Measurements from ENCODE around the gene FREM2.

FREM2 gene

DNA sequence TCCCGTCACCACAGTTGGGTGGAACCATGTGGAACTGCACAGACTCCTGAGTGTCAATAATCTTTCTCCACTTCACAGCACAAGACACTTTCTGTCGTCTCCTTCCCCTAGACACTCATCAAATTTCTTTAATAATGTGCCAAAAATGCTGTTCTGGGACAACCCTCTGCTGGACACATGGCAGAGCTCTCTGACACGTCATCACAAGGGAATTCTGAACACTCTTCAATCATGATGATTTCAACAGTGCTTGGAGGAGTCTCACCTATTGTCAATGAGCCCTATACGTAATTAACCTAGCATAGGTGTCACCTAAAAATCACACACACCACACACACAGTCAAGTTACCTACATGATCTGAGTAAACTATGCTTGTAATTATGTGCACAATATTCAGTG, 162.4 kb downstream of the FREM2 start:
- Histone ChIP-seq H3K9ac (ENCODE audit: low read depth, low read length) (no peak overlapping the region), H3K4me3 (ENCODE audit: low read length) (no peak overlapping the region), H3K27ac (ENCODE audit: low read length) (no peak overlapping the region), H3K27me3 (ENCODE audit: insufficient read depth, low read length) (no peaks in the 10 kb centered on the region), H3K4me1 (ENCODE audit: insufficient read depth, low read length) (0 out of 2 replicates have a peak, but pooled peaks cover 3% of the 10 kb centered on the region), H3K36me3 (ENCODE audit: insufficient read depth, low read depth, low read length) (peaks cover 38% of the 10 kb centered on the region), H3K9me3 (ENCODE audit: insufficient read depth, low read depth, low read length) (no peaks in the 10 kb centered on the region)

GRCh38 chr13:38850868-38851626, 164.2 kb downstream of the FREM2 start:
- Histone ChIP-seq H3K4me1 (ENCODE audit: insufficient read depth, low read length) (peaks cover 3% of the 10 kb centered on the region; the same call in 1 of the 2 replicates), H3K27me3 (ENCODE audit: insufficient read depth, low read length) (no peaks in the 10 kb centered on the region), H3K27ac (ENCODE audit: low read length) (no peak overlapping the region), H3K4me3 (ENCODE audit: low read length) (no peak overlapping the region), H3K9ac (ENCODE audit: low read depth, low read length) (no peak overlapping the region), H3K36me3 (ENCODE audit: insufficient read depth, low read depth, low read length) (peaks cover 38% of the 10 kb centered on the region), H3K9me3 (ENCODE audit: insufficient read depth, low read depth, low read length) (no peaks in the 10 kb centered on the region)

DNA sequence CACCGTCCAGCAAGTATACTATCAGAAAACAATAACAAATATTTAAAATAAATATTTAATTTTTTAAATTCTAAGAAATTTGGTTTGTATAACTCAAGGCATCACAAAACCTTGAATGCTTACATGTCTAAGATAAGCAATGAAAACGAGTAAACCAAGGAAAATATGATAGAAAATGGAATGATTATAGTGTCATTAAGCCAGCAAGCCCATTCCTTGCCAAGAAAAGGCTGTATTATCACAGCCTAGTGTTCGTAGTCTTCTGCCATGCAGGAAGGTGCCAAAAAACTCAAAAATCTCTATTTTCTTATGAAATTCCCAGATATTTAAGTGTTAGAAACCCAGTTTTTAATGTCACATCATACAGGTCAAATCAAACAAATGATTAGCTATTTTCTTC, 167.3 kb downstream of the FREM2 start:
- H3K4me3 ChIP-seq (ENCODE audit: low read length), result no peak overlapping the region
- H3K9ac ChIP-seq (ENCODE audit: low read depth, low read length), result no peak overlapping the region
- H3K36me3 ChIP-seq (ENCODE audit: insufficient read depth, low read depth, low read length), result peaks cover 35% of the 10 kb centered on the region
- no peak overlapping the region for H3K27ac ChIP-seq (ENCODE audit: low read length)
- H3K27me3 ChIP-seq (ENCODE audit: insufficient read depth, low read length), result no peaks in the 10 kb centered on the region
- peaks cover 7% of the 10 kb centered on the region; the same call in 1 of the 2 replicates for H3K4me1 ChIP-seq (ENCODE audit: insufficient read depth, low read length)
- no peaks in the 10 kb centered on the region for H3K9me3 ChIP-seq (ENCODE audit: insufficient read depth, low read depth, low read length)

- Histone ChIP-seq H3K27ac (ENCODE audit: low read length) (no peak overlapping the region), H3K4me1 (ENCODE audit: insufficient read depth, low read length) (peaks cover 7% of the 10 kb centered on the region; the same call in 1 of the 2 replicates), H3K36me3 (ENCODE audit: insufficient read depth, low read depth, low read length) (peaks cover 24% of the 10 kb centered on the region), H3K9ac (ENCODE audit: low read depth, low read length) (no peak overlapping the region), H3K9me3 (ENCODE audit: insufficient read depth, low read depth, low read length) (no peaks in the 10 kb centered on the region), H3K27me3 (ENCODE audit: insufficient read depth, low read length) (no peaks in the 10 kb centered on the region), H3K4me3 (ENCODE audit: low read length) (no peak overlapping the region)
These were observed 169.2 kb downstream of the FREM2 start for GRCh38 chr13:38856065-38856464.

DNA sequence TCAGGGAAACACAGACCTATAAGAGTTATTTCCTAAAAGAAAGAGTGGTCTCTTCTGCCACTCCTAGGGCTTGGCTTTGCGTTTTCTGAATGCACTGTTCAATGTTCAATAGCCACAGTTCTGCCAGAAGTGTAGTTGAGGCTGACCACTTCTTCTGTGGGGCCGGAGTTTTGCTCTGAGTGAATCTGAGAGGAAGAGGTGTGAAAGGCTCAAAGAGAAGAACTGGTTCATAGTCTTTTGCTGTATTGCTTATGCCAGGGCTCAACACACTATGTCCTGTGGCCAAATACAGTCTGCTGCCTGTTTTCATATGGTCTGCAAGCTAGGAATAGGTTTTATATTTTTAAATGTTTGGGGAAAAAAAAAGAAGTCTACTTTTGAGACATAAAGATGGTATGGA, 175.6 kb downstream of the FREM2 start:
- Histone ChIP-seq H3K9ac (ENCODE audit: low read depth, low read length) (no peak overlapping the region), H3K27me3 (ENCODE audit: insufficient read depth, low read length) (no peaks in the 10 kb centered on the region), H3K36me3 (ENCODE audit: insufficient read depth, low read depth, low read length) (peaks cover 26% of the 10 kb centered on the region), H3K9me3 (ENCODE audit: insufficient read depth, low read depth, low read length) (no peaks in the 10 kb centered on the region), H3K4me3 (ENCODE audit: low read length) (no peak overlapping the region), H3K4me1 (ENCODE audit: insufficient read depth, low read length) (peaks cover 1% of the 10 kb centered on the region; the same call in 1 of the 2 replicates), H3K27ac (ENCODE audit: low read length) (no peak overlapping the region)

- Histone ChIP-seq H3K4me1 (ENCODE audit: insufficient read depth, low read length) (no peaks in the 10 kb centered on the region), H3K27me3 (ENCODE audit: insufficient read depth, low read length) (no peaks in the 10 kb centered on the region), H3K9ac (ENCODE audit: low read depth, low read length) (no peak overlapping the region), H3K9me3 (ENCODE audit: insufficient read depth, low read depth, low read length) (no peaks in the 10 kb centered on the region), H3K36me3 (ENCODE audit: insufficient read depth, low read depth, low read length) (peaks cover 20% of the 10 kb centered on the region), H3K4me3 (ENCODE audit: low read length) (no peak overlapping the region), H3K27ac (ENCODE audit: low read length) (no peak overlapping the region)
These were observed 176.7 kb downstream of the FREM2 start for GRCh38 chr13:38863536-38863935.

- Histone ChIP-seq H3K4me3 (ENCODE audit: low read length) (no peak overlapping the region), H3K27ac (ENCODE audit: low read length) (no peak overlapping the region), H3K9ac (ENCODE audit: low read depth, low read length) (no peak overlapping the region), H3K4me1 (ENCODE audit: insufficient read depth, low read length) (no peaks in the 10 kb centered on the region), H3K27me3 (ENCODE audit: insufficient read depth, low read length) (no peaks in the 10 kb centered on the region), H3K9me3 (ENCODE audit: insufficient read depth, low read depth, low read length) (no peaks in the 10 kb centered on the region), H3K36me3 (ENCODE audit: insufficient read depth, low read depth, low read length) (peaks cover 7% of the 10 kb centered on the region; the same call in 1 of the 2 replicates)
These were observed 179.8 kb downstream of the FREM2 start for GRCh38 chr13:38866649-38867048.

- Histone ChIP-seq H3K9me3 (ENCODE audit: insufficient read depth, low read depth, low read length) (no peaks in the 10 kb centered on the region), H3K4me3 (ENCODE audit: low read length) (no peak overlapping the region), H3K27ac (ENCODE audit: low read length) (no peak overlapping the region), H3K27me3 (ENCODE audit: insufficient read depth, low read length) (no peaks in the 10 kb centered on the region), H3K4me1 (ENCODE audit: insufficient read depth, low read length) (no peaks in the 10 kb centered on the region), H3K36me3 (ENCODE audit: insufficient read depth, low read depth, low read length) (peaks cover 6% of the 10 kb centered on the region; the same call in 1 of the 2 replicates), H3K9ac (ENCODE audit: low read depth, low read length) (no peak overlapping the region)
These were observed 181.5 kb downstream of the FREM2 start for GRCh38 chr13:38868399-38868798.

- H3K4me1 ChIP-seq (ENCODE audit: insufficient read depth, low read length), result no peaks in the 10 kb centered on the region
- no peaks in the 10 kb centered on the region for H3K9me3 ChIP-seq (ENCODE audit: insufficient read depth, low read depth, low read length)
- no peak overlapping the region for H3K27ac ChIP-seq (ENCODE audit: low read length)
- H3K9ac ChIP-seq (ENCODE audit: low read depth, low read length), result no peak overlapping the region
- no peaks in the 10 kb centered on the region for H3K27me3 ChIP-seq (ENCODE audit: insufficient read depth, low read length)
- H3K4me3 ChIP-seq (ENCODE audit: low read length), result no peak overlapping the region
- peaks cover 6% of the 10 kb centered on the region; the same call in 1 of the 2 replicates for H3K36me3 ChIP-seq (ENCODE audit: insufficient read depth, low read depth, low read length)
These were observed 182.0 kb downstream of the FREM2 start for GRCh38 chr13:38868870-38869269.

GRCh38 chr13:38871275-38871674, 184.4 kb downstream of the FREM2 start:
- H3K4me3 ChIP-seq (ENCODE audit: low read length), result no peak overlapping the region
- no peaks in the 10 kb centered on the region for H3K9me3 ChIP-seq (ENCODE audit: insufficient read depth, low read depth, low read length)
- peaks cover 20% of the 10 kb centered on the region; the same call in 1 of the 2 replicates for H3K36me3 ChIP-seq (ENCODE audit: insufficient read depth, low read depth, low read length)
- H3K9ac ChIP-seq (ENCODE audit: low read depth, low read length), result no peak overlapping the region
- H3K4me1 ChIP-seq (ENCODE audit: insufficient read depth, low read length), result no peaks in the 10 kb centered on the region
- H3K27me3 ChIP-seq (ENCODE audit: insufficient read depth, low read length), result no peaks in the 10 kb centered on the region
- H3K27ac ChIP-seq (ENCODE audit: low read length), result no peak overlapping the region

- Histone ChIP-seq H3K4me3 (ENCODE audit: low read length) (no peak overlapping the region), H3K9ac (ENCODE audit: low read depth, low read length) (no peak overlapping the region), H3K4me1 (ENCODE audit: insufficient read depth, low read length) (no peaks in the 10 kb centered on the region), H3K27me3 (ENCODE audit: insufficient read depth, low read length) (no peaks in the 10 kb centered on the region), H3K27ac (ENCODE audit: low read length) (no peak overlapping the region), H3K36me3 (ENCODE audit: insufficient read depth, low read depth, low read length) (peaks cover 28% of the 10 kb centered on the region; the same call in 1 of the 2 replicates), H3K9me3 (ENCODE audit: insufficient read depth, low read depth, low read length) (no peaks in the 10 kb centered on the region)
These were observed 185.8 kb downstream of the FREM2 start for GRCh38 chr13:38872693-38873092.

DNA sequence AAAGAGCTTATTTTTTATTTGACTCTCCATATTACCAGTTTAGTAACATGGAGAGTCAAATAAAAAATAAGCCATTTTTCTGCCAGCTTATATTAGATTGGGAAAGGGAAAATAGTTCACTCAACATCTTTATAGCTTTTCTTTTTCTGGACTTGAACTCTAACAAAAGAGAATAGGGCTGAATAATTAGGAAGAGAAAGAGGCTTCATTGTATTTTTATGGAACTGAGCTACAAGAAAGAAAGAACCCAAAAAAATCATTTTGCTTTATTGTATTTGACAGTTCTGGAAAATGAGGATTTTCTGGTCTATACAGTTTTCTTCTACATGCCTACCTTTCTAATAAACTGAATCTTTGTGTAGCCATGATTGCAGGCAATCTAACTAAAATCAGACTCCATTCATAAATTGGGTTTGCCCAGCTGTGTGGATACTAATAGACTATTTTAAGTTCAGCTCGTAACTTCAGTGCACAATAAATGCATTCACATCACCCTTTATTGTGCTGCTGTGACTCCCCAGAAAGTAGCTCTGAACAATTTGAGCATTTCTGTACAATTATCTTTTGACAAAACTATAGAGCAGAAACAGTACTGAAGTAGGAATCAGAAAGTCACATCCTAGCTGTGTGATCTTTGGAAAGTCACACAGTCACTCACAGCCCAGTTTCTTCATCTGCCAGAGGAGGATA, 188.5 kb downstream of the FREM2 start:
- H3K36me3 ChIP-seq (ENCODE audit: insufficient read depth, low read depth, low read length), result peaks cover 52% of the 10 kb centered on the region; the same call in 1 of the 2 replicates
- no peaks in the 10 kb centered on the region for H3K27me3 ChIP-seq (ENCODE audit: insufficient read depth, low read length)
- no peak overlapping the region for H3K27ac ChIP-seq (ENCODE audit: low read length)
- no peak overlapping the region for H3K4me3 ChIP-seq (ENCODE audit: low read length)
- H3K4me1 ChIP-seq (ENCODE audit: insufficient read depth, low read length), result no peaks in the 10 kb centered on the region
- no peak overlapping the region for H3K9ac ChIP-seq (ENCODE audit: low read depth, low read length)
- H3K9me3 ChIP-seq (ENCODE audit: insufficient read depth, low read depth, low read length), result no peaks in the 10 kb centered on the region

All from iPS-20b (cell line).